Activated T-cell treated with anti-CD3 and anti-CD28 coated beads for 4 hours (primary cell): ENCODE data around the gene RHEBL1.

Source experiments
- DNase-seq: peaks from one replicate; pipeline ENCODE4 v3.0.0-alpha.2; 2020

RHEBL1 gene

DNA sequence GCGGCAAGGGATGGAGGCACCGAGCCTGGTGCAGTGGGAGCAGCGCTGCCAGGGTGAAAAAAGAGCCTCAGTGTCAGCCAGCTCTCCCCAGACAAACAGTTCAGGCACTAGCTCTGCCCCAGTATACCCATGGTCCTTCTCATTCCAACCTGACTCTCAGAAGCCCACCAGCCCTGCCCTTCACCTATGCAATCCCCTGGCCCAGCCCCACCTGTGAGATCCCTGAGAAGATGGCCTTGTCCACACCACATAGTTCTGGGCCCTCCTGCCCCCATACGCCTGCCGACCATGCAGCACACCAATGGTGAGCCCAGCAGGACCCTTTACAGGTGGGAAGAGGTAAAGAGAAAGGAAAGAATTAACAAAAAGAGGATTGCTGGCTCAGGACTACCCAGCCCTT is 15.7 kb downstream of the RHEBL1 start:
- DNase-seq: no peak

DNA sequence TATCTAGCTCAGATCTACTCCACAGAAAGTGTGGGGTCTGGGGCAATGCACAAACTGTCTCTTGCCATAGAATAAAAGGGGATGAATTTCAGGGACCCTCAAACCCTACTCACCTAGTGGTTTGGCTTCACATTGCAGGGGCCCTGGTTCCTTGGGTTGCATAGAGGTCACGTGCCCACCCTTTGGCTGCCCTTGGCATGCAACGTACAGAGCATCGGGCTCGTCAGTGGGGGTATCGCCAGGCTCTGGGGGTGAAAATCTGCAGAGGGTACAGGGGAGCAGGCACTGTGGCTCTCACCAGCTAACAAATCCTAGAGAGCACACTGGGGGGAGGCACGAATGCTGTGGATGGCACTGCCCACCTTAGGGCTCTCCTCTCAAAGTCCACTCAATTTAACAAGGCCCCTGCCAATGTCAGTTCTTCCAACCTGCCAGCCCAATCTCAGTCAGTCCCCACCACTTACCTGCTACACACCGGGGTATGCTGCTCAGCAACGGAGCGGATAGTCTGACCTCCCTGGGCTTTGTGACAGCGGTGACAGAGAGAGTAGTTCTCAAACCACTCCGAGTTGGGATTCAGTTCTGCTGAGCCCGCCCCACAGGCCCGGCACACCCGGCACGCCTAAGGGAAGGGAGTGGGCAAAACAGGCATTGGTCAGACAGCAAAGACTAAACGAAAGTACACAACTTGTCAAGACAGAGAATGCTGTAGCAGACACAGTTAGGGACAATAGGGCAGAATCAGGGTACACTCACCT is 17.1 kb downstream of the RHEBL1 start:
- DNase-seq: no peak

DNA sequence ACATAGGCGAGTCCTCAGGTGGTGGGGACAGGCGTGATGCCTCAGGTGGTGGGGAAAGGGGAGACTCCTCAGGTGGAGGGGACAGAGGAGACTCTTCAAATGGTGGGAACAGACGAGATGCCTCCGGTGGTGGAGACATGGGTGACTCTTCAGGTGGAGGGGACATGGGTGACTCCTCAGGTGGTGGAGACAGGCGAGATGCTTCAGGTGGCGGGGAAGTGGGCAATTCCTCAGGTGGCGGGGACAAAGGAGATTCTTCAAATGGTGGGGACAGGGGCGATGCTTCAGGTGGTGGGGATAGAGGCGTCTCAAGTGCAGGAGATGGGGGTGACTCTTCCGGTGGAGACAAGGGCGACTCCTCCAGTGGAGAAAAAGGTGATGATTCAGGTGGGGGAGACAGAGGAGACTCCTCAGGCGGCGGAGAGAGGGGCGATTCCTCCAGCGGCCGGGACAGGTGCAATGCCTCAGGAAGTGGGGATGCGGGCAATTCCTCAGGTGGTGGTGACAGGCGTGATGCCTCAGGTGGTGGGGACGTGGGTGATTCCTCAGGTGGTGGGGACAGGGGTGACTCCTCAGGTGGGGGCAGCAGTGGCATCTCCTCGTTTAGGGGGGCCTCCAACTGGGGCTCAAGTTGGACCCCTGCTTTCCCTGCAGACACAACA is 17.9 kb downstream of the RHEBL1 start:
- DNase-seq: no peak

DNA sequence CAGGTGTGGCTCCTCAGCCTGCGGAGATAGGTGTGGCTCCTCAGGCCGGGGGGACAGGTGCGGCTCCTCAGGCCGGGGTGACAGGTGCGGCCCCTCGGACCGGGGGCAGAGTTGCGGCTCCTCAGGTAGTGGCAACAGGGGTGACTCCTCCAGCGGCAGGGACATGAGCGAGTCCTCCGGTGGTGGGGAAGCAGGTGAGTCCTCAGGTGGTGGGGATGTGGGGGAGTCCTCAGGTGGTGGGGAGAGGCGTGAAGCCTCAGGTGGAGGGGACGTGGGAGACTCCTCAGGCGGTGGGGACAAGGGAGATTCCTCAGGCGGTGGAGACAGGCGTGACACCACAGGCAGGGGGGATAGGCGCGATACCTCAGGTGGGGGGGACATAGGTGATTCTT is 18.4 kb downstream of the RHEBL1 start:
- no peak for DNase-seq

DNA sequence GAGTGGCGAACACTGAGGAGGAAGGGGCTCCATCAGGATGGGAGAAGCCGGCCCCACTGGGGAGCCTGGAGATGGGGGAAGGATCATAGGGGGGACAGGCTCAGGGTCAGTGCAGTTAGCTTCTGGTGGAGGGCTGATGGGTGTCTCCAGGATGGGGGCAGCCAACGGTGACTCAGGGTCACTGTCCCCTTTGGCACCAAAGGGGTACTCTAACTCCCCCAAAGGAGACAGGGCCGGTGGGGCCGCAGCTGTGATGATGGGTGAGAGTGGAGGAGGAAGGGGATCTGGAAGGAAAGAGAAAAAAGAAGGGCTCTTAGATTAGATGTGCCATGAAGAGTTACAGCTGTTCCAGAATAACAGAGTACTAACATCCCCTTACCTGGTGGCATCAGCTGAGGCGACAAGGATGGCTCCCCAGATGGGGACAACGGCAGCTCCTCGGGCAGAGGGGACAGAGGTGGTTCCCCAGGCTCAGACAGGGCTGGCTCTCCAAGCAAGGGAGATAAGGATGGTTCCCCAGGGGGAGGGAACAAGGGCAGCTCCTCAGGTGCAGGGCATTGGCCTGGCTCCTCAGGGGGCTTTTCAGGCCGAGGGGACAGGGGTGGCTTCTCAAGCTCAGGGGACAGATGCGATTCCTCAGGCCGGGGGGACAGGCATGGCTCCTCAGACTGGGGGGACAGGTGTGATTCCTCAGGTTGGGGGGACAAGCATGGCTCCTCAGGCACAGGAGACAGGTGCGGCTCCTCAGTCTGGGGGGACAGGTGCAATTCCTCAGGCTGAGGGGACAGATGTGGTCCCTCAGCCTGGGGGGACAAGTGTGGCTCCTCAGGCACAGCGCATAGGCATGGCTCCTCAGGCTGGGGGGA is 19.0 kb downstream of the RHEBL1 start:
- DNase-seq: no peak

DNA sequence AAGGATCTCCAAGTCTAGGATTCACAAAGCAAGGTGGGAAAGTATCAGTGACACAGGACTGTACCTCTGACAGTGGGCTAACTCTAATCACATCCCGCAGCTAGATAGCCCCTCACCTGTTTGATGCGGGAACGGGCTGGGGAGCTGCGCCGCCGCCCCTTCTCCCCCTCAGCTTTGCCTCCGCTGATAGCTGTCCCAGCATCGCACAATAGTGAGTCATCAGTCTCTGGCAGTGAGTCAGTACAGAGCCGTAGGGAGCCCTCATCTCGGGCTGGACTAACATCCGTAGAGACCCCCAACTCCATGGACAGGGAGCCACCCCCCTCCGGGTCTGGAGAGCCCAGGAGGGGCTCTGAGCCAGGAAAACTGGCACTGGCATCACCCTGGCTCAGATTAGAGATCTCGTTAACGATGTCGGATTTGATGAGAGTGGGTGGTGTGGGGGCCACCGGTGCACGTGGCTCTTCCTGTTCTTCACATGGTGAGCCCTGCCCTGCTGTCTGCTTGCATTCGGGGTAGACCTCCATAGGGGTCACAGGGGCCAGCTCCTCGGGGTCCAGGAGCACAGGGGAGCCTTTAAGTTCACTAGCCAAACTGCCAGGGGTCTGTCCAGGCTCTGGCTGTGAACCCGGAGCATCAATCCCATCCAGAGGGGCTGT is 20.1 kb downstream of the RHEBL1 start:
- DNase-seq: no peak

DNA sequence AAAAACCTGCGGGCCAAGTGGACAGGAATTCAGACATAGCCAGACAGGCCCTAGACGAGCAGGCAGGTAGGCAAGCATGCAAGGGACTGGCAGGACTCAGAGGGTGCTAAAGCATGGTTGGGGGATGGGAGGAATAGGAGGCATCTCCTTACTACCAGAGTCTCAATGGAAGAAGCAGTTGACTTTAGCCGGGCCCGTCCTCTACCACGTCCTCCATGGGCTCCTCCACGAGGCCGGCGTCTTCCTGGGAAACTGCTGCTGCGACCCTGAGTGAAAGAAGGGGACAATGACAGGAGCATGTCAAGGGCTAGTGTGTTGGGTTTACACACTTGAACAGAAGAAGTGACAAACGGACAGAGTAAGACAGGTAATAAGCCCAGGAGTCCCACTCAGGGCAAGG is 20.8 kb downstream of the RHEBL1 start:
- DNase-seq: no peak

DNA sequence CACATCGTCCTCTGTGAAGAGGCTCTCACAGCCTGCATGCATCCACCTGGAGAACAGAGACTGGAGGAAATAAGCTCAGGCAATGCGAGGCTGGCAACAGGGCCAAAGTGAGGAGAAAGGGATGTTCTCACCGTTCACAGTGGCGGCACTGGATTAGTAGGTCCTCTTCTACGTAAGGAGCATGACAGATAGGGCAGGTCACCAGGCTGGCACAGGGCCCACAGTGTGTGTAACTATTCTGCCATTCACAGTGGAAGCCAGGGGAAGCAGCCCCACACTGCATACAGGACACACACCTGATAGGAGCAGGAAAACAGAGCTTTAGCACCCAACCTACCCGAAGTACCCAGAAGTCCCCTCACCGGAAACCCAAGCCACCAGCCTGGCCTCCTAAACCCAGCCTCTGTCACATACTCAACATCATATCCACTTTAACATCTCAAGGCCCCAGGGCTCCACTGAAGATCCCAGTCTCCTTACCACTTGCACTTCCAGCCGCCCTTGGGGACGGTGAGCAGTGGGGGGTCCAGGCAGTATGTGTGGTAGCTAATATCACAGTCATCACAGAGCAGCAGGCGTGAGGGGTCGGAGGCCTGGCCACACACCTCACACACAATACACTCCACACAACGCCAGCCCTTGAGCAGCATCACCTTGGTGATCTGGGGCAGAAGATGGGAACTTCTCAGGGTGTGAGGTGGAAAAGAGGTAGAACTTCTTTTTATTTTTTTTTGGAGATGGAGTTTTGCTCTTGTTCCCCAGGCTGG is 23.5 kb downstream of the RHEBL1 start:
- no peak for DNase-seq

DNA sequence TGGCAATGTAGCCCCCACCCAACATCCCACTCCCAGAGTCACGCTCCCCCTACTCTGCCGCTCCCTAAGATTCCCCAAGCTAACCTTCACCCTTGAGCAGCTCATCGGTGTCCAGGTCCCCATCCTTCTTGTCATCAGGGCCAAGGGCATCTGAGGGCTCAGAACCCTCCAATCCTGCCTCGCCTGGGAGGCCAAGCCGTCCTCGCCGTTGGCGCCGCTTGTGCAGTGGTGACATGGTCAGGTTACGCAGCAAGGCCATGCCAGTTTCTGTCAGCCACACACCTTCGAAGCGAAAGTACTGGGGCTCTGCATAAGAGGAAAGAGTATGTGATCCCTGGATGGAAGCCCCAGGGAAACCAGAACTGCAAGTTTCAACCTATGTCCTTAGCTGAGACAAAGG is 25.1 kb downstream of the RHEBL1 start:
- DNase-seq: no peak

DNA sequence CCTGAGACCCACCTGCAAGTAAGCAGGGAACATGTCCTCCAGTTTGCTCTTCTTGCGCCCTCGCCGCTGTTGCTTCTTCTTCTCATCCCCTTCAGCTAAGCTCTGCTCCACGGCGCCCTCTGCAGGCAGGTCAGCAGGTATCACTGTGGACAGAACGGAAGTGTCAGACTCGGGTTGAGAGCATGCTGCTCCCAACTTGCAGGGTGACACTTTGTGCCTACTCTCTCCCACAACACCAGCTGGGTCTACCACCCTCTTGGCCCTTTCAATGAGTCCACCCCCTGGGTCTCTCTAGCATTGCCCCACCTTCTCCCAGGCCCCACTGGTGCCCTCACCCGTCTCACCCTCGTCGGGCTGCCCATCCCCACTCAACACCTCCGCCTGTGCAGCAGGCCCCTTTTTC is 25.9 kb downstream of the RHEBL1 start:
- DNase-seq: peak; percentile 73

DNA sequence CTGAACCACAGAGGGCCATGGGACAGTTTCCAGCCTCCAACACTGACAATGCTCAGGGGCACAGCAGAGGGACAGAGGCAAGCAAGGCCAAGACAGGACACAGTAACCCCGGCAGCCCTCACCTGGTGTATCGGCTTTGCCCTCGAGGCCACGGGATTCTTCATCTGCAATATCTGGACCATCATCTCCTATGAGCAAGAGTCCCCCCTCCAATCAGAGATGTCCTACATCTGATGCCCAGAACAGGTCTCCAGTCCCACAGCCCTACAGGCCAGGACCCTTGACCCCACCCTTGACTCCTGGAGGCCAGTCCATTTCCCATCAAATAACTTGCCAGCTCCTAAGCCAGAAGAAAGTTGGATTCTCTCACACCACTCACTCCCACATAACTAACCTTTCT is 26.5 kb downstream of the RHEBL1 start:
- no peak for DNase-seq

DNA sequence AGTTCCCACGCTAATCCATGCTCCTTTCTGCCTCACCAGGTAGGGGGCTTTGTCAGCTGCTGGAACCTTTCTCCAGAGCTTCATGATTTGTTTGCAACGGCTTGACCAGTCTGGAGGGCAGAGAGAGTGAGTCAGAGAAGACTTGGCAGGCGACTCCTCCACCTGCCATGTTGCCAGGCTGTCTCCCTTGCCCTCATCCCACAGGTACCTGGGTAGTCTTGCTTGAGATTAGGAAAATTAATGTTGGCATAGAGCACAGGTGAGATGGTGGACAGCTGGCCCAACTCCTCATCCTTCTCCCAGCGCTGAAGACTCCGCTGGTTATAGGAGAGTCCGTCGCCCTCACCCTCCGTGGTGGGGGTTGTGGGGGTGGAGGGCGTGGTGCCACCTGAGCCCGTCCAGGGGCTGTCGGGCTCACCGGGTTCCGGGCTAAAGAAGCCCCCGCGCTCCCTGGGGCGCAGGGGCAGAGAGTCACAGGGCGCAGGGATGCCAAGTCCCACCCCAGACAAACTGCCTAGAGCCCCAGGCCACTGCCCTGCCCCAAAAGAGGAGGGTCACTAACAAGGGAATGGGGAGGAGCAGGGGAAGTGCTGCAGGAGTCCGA is 27.8 kb downstream of the RHEBL1 start:
- no peak for DNase-seq

DNA sequence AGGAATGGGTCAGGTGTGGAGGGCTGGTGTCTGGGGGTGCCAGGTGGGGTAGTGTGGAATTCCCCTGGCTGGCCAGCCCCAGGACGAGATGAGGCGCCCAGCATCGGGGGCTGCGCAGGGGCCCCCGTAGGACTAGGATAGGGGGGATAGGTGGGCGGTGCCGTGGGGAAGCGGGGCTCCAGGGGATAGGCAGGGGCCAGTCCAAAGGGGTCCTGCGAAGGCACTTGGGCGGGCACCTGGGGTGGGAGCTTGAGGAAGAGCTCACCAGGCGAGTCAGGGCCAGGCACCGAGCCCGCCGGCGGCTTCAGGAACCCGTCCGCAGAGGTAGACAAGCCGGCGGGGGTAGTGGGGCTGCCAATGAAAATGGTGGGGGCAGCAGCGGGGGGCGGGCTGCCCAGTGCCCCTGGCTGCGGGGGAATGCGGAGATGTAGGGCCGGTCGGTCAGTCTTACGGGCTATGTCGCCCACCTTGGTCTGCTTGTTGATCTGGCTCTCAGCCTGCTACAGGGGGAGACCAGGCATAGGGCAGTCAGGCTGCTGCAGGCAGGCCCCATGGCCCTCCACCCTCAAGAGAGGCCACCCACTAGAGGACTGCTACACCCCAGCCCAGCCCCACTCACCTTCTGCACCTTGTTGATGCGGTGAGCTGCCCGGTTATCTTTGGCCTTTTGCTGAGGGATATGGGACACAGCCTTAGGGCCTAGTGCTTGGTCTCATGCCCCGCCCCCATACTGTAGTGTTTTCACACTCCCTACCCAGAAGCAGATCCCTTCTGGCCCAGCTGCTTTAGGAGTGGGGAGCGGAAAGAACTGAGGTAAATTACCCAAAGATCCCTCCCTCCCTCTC is 28.5 kb downstream of the RHEBL1 start:
- no peak for DNase-seq

DNA sequence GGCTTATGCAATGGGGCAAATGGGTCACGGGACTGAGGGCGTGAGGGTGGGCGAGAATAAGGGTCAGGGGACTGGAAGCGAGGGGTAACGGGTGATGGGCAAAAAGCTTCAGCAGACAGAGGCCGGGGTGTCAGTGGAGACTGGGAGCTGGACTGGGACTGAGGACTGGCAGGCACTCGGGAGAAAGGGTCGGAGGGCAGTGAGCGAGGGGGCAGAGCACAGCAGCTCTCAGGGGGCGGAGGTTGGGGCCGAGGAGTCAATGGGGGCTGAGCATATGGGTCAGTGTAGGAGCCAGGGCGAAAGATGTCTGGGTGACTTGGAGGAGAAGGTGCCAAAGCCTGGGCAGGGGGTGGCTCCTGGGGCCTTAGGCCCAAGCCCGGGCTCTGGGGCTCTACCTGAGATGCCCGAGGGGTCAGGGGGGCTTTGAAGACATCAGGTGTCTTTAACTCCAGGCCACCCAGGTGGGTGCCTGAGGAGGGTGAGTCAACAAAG is 29.4 kb downstream of the RHEBL1 start:
- DNase-seq: no peak

DNA sequence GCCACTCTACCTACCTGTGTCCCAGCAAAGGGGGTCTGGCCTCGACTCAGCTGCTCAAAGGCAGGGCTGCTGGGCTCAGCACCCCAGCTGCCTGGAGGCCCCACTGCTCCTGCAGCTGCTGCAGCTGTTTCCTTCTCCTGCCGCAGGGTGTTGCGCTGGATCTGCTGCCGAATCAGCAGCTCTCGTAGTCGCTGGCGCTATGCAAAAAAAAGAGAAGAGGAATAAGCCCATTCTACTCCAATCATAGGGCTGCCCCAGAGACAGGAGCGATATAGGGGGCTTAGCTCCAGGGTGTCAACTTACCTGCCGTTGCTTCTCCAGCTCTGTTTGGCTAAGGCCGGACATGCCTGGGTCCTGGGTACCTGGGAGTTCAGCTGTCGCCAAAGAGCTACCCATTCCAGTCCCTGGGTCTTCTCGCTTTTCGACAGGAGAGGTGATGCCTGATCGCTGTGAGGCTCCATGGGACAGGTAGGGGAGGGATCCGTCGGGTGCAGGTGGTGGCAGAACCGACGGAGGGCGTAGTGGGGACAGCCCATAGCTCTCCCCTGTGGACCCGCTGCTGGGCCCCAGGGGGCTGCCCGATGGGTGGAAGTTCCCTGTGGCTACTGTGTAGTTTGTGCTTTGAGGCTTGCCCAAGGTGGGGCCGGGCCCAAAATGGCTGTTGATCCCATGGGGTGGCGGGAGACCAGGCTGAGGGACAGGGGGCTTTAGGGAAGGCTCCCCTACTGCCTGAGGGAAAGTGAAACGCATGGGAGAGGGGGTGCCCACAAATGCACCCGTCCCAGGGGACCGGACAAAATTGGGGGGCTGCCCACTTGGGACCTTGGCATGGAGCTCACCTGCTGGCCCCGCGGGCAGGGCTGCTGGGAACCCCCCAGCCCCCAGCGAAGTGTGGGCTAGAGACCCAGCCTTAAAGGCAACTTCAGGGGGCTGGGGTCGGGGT is 30.1 kb downstream of the RHEBL1 start:
- DNase-seq: no peak

DNA sequence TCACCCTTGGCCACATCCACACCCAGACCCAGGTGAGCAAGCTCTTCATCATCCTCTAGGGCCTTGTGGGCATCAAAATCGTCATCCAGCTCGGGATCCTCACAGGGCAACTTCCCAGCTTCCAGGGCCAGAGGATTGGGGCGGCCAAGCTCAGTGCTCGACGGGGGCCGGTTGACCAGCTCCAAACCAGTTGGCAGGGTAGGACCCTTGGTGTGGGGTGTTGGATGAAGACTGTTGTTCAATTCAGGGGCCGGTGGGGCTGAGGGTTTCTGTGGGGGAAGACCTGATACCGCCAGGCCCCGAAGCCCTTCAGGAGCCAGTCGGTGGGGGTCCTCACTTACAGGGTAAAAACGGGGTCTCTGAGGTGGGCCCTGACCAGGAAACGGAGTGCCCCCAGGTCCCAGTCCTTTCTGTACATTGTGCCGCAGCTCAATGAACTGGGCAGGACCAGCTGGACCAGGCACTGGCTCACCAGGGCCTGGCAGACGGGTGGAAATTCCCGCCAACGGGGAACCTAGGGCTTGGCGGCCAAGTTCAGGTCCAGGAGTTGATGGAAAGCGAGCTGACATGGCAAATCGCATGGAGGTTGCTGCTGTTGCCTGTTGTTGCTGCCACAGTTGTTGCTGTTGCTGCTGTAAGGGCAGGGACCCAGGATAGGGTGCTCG is 31.4 kb downstream of the RHEBL1 start:
- no peak for DNase-seq

DNA sequence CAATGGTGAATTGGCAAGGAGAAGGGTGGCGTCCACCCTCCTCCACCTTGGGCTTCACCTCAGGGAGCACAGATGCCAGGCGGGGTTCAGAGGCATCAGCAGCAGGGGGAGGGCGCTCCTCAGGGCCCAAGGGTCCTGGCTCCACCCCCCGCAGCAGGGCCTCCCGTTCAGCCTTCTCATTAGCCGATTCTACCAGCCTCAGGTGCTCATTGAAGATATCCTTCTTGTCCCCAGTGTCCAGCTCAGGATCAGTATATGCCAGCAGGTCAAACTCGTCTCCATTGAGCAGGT is 31.9 kb downstream of the RHEBL1 start:
- DNase-seq: no peak

DNA sequence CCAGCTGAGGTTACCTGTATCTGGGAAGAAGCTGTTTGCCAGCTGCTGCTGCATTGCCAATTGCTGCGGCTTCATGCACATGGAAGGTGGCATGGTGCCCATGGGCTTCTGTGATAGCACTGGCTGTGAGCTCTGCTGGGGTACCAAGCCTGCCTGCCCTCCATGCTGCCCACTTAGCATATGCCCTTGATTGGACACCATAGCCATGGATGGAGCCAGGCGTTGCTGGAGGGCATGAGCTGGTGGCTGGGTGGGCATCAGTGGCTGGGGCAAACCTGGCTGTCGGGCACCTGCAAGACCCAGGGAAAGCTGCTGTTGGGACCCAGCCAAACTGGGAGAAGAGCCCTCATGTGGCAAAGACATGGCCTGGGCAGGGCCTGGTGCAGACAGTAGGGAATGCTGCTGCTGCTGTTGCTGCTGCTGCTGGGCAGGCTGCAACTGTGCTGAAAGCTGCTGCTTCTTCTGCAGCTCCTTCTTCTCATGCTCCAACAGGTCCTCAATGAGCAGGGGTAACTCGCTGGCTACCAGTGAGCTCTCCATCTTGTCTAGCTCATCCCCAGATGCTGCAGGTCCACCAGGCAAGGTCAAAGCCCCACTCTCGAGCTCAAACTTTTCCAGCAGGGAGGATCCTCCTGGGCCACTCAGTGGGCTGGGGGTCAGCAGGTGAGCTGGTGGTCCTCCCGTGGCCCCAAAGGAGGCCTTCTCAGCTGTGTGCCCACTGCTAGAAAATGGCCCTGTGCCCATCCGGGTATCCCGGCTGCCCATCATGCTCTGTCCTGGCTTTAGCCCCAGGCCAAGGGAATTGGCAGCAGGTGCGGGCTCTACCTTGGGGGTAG is 32.5 kb downstream of the RHEBL1 start:
- no peak for DNase-seq
